Prostate gland (tissue), 2 donors: ENCODE measurements around the gene SNRPB.

ENCODE experiments used
- POLR2A ChIP-seq: fragments of 450-650 bp; IDR thresholded peaks from one replicate; pipeline ENCODE4 v1.6.1; 2016; ENCODE audit warnings: antibody characterized with exemption, mild to moderate bottlenecking
- TF ChIP-seq, protein P1 (sequence below), 4 experiments: fragments of 200-600 bp in 2 of 4; fragments of 450-650 bp in 2 of 4; sonication (generic) in 2 of 4; IDR thresholded peaks; 1 replicate in 3 of 4; 2 replicates in 1 of 4; pipeline ENCODE4 v1.5.1; 2016 to 2019; ENCODE audit warnings: antibody characterized with exemption in 4 of 4, mild to moderate bottlenecking in 2 of 4, moderate library complexity in 2 of 4

DNA sequence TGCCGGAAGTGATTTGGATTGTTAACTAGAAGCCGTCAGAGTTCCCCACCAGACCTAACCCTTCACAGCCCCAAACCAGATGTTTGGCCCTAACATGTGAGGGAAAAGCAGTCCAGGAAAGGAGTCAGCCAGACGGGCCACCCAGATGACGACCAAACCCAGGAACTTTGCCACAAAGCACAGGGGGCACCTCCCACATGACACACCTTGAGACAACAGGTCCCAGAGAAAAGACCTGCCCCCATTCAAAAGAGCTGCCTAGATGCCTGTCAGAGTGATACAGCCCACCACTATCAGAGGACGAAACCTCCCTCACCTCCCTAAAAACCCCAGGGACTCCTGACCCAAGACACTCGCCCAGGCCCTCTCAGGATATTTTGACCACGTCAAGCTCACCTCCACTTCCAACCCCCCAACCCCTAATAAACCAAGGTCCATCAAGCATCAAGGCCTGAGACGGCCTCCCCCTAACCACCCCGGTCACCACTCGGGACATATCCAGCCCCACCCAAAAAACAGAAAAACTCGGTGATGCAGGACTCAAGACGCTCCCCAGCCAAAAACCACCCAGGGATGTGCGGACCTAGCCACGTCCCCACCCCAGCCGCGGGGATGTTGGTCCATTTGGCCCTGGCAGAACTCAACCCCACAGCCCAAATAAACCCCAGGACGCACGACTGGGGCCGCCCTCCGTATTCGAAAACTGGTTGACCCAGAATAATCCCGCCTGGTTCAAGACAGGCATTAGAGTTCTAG is 37.5 kb upstream of the SNRPB start:
- TF ChIP-seq, protein P1, sequence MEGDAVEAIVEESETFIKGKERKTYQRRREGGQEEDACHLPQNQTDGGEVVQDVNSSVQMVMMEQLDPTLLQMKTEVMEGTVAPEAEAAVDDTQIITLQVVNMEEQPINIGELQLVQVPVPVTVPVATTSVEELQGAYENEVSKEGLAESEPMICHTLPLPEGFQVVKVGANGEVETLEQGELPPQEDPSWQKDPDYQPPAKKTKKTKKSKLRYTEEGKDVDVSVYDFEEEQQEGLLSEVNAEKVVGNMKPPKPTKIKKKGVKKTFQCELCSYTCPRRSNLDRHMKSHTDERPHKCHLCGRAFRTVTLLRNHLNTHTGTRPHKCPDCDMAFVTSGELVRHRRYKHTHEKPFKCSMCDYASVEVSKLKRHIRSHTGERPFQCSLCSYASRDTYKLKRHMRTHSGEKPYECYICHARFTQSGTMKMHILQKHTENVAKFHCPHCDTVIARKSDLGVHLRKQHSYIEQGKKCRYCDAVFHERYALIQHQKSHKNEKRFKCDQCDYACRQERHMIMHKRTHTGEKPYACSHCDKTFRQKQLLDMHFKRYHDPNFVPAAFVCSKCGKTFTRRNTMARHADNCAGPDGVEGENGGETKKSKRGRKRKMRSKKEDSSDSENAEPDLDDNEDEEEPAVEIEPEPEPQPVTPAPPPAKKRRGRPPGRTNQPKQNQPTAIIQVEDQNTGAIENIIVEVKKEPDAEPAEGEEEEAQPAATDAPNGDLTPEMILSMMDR (IDR thresholded peaks at IDR 0.05) = no peak
- no peak for TF ChIP-seq POLR2A
